Posterior vena cava (tissue), 2 donors: Measurements from ENCODE around the gene MAP10. TPM values are rescaled to one million over a fixed set of nuclear protein-coding genes. Genes with fewer than 3 reads are reported as not detected.

Source experiments
- DNase-seq: peaks from one replicate; pipeline ENCODE4 v3.0.0-alpha.2; 2020; ENCODE audit warnings: low spot score
- intact Hi-C, 2 donors: fragments of 100-400 bp; cut with DNase I; formaldehyde crosslinking; loops; one replicate each; pipeline versions ENCODE4 v1.14.1 to v1.14.2; 2022 to 2023
- total RNA-seq, 2 donors: library from RNA; stranded (reverse); fragmentation: NEBNext Ultra II Directional; extraction: Animal tissue kit (Norgen Biotek cat#: 25700); gene quantifications; one replicate each; pipeline ENCODE4 v1.2.1, GENCODE V29; 2021
- donor health status: DM: yes; HTN: yes; CAD: no.
- donor health status: DM: yes; HTN: yes; CAD: no.

Gene MAP10
- total RNA-seq, 2 donors from 2014 or later = 1.2 to 2.9 TPM

DNA sequence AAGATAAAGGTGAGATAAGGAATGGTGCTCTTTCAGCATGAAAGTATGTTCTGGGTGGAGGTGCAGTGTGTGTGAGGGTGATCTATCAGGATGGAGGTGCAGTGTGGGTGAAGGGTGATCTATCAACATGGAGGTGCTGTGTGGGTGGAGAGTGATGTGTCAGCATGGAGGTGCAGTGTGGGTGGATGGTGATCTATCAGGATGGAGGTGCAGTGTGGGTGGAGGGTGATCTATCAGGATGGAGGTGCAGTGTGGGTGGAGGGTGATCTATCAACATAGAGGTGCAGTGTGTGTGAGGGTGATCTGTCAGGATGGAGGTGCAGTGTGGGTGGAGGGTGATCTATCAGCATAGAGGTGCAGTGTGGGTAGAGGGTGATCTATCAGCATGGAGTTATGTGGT is 12.3 kb upstream of the MAP10 start:
- DNase-seq = no peak
- intact Hi-C loops = no loop called here

DNA sequence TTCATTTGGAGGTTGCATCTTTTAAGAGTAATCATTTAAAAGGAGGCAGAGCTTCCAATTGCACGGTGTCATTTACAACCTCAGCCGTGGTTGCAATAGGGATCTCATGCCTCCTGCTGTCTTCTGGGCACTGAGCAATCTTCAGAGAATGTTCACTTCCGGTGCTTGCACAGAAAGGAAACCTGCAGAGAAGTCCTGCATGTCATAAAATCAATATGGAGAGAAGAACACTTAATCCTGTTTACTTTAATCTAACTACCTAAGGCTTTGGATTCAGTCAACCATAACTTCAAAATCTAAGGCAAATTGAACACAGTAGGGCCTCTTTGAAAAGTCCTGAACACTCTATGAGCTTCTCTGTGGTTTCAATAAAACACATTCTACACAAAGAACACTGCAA is 11.3 kb upstream of the MAP10 start:
- intact Hi-C loops = no loop called here
- DNase-seq = no peak

DNA sequence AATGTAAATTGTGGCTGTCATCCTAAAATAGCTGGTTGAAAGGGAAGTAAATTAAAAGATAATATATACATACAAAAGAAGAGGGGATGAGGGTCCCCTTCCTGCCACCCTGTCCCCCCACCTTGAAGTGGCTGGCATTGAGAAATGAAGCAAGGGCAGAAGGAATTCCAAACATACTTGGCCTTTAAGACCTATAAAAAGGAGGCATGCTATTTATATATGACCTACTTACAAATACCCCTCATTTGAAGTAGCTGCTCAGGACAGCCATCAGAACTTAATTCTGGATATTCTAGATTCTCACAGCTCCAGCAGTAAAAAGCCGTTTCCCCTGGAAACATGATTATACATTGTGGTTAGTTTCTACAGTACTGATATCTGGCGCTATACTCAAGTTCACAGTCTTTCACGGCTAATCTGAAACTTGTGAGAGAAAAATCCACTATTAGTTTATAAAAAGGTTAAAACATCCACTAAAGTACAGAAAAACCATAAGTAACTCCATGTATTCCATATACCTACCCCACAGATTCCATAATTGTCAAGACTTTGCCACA is 9.6 kb upstream of the MAP10 start:
- intact Hi-C loops = no loop called here
- DNase-seq = no peak

DNA sequence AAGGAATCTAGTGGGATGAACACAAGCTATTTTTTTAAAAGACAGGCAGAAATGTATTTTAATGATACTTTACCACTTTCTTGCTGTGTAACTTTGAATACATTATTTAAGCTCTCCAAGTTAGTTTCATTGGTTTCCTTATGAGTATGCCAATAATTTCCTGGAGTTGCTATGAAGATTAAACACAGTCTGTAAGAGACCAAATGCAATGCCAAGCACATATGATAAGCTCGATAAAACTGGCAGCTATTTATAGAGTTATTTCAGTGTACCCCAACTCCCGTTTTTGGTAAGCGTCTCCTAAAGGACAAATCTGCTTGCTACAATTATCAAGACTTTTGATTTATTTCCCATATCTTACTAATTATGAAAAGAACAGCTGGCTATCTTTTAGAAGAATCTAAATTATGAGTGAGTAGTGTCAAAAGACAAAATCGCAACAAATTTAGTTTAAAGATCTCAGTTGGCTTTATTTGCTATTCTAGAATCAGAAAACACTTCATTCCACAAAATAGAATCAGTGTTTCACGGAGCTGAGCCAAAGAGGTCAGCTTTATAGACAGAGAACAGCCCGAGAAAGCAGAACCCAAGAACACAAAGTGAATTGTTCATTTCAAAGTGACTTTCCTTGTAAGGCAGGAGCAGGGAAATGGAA is 7.2 kb upstream of the MAP10 start:
- intact Hi-C loops = no loop called here
- no peak for DNase-seq

DNA sequence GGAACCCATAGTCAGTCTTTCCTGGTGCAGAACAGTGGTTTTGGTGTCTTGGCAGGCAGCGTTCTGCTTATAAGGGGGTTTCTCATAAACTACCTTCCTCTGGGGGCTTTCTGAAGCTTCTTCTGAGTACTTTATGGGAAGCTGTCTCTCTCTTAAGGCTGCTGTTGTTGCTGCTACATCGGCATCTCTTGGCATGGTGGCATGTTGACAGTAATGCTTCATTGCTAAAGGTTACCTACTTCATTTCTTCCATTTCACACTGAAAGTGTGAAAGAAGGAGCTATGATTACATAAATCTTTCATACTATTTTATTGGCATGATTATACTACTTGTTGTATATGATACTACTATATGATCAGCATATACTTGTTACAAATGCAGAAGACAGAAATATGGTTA is 6.3 kb upstream of the MAP10 start:
- no peak for DNase-seq
- intact Hi-C loops = no loop called here

DNA sequence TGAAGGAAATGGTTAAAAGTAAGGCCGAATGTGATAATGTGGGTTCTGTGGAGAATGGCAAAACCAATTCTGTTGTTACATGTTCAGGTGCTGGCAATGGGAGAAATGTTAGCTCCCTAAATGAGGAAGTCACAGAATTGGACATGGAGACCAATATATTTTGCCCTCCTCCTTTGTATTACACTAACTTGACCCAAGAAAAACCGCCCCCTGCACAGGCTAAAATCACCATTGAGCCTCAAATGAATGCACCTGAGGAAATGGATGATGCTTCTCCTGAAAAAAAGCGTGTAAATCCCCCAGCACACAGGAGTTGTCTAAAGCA is 932 bp downstream of the MAP10 start:
- intact Hi-C loops = no loop called here
- DNase-seq = no peak

DNA sequence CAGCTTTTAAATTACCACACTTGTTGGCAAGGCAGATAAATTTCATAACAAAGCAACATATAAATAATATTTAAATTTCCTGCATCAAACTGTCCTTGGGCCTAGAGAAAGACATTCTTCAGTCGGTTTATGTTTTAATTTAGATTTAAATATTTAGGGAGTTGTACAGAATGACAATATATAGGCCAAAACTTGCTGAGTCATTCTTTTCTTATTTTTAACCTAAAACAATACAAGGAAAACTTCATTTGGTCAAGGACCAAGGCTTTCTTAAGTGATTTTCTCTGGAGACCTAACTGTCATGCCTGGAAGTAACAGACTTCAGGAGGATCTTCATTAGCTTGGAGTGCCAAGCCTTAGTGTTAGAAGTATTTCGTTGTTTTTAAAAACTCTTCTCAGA is 5.6 kb downstream of the MAP10 start:
- no peak for DNase-seq
- intact Hi-C loops = no loop called here

DNA sequence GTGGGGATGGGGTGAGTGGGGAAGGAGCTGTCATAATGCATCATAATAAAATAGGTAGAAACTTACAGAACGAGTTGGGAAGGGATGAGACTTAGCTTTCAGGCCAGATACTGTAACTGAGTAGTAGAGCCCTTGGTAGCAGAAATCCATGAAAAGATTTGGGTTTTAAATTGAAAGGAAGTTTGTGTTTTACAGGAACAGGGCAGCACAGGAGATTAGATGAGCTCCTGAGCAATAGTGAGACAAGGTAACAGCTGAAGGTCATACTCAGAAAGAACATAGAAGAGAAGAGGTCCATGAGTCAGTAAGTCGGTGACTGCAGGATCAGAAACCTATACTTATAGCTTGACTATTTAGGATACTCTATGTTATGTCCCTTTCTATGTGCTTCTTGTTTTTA is 7.3 kb downstream of the MAP10 start:
- intact Hi-C loops = no loop called here
- no peak for DNase-seq

DNA sequence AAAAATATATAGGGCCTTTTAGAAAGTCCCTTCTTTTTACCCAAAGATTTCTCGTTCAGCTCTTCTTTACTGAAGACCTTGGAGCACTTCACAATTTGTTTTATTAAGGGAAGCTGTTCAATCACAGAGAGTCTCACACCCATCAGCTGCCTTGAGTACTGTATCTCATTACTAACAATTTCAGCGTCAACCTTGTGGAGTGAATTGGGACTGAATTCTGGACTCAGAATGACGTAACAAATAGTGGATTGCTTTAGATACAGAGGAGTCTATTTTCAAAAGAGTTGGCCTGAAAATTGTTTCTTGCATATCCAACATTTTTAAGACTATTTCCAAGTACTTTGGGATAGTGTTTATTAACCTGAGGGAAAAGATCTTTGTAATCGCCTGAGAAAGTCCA is 7.9 kb downstream of the MAP10 start:
- DNase-seq = no peak
- intact Hi-C loops = no loop called here

DNA sequence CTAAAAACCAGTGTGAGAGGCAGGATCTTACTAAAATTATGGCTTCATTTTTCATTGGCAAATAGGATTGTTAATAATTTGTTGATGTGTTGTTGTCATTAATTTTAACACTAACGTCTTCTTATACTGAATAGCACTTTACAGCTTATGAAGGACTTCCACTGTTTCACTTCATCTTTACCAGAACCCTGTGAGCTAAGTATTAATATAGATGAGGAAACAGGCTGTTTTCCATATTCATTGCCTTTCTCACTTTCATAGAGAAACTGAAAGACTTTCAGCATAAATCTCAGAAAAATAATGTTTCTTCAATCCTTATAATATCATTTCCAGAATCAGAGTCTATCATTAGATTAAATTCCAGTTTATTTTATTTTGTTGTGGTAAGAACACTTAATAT is 8.5 kb downstream of the MAP10 start:
- intact Hi-C loops = no loop called here
- DNase-seq = no peak

DNA sequence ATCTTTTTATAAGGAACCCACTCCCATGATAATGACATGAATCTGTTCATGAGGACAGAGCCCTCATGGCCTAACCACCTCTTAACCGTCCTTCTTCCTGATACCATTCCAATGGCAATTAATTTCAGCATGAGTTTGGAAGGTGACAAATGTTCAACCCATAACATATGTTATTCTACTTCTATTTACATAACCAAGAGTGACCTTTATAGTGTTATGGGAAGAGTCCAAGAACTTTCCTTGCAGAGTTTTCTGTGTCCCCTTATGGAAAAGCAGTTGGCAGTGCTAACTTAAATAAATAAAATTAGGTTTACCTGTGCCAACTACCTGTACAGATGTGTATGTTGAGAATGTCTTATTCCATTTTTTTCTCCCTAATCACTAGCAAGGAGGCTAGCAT is 11.1 kb downstream of the MAP10 start:
- intact Hi-C loops = no loop called here
- no peak for DNase-seq

DNA sequence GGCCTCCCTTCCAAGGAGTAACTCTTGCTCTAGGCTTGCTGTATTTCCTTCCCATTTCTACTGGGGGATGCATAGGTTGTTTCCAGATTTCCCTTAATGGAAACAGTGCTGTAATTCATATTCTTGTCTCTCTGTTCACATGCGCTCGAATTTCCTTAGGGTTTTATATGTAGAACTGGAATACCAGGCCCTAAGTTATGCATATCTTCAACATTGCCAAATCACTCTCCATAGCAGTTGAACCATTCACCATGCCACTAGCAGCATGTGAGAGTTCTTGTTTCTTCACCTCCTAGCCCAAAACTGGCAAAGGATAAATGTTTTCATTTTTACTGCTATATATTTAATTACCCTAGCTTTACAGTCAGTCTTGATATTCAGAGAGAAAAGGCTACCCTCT is 12.8 kb downstream of the MAP10 start:
- intact Hi-C loops = no loop called here
- DNase-seq = no peak

DNA sequence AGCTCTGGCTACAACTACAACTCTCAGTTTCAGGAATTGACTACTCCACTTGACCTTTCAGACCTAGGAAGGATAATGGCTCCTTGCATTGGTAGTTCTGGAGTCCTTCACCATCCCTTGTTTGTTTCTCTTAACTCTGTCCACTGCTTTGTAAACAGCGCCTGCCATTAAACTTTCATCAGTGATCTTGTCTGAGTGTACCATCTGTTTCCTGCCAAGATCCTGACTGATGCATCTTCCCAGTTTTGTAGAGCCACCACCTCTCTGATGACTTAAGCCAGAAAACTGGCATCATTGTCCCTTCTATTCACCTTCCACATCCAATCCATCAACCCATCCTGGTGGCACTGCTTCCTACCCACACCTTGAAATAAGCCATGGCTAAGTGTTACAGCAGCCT is 15.2 kb downstream of the MAP10 start:
- intact Hi-C loops = no loop called here
- no peak for DNase-seq

DNA sequence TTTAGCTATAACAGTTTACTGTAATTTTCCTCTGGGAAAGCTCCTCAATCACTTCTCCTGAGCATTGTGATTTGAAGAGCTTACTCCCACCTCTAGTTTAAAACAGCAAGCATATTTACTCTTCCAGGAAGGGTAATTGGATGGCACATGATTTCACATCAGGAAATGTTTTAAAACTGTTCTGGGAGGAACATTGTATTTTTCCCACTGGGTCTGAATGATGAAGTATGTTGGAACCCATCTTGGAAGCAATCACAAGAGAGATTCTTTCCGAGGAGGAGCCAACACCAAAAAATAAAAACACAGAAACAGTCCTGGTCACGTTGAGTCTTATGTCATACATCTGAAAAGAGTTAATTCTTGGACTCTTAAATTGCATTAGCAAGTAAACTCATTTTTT is 17.3 kb downstream of the MAP10 start:
- intact Hi-C loops = no loop called here
- DNase-seq = no peak

DNA sequence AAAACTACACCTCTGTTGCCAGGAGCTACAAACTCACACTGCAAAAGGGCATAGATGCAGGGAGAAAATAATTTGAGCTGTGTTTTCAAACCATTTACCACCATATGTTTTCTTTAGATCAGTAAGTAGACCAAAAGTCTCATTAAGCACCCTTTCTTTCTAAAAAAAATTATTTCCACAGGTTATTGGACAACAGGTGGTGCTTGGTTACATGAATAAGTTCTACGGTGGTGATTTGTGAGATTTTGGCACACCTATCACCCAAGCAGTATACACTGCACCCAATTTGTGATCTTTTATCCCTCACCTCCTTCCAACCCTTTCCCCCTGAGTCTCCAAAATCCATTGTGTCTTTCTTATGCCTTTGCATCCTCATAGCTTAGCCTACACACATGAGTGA is 21.1 kb downstream of the MAP10 start:
- DNase-seq = no peak

DNA sequence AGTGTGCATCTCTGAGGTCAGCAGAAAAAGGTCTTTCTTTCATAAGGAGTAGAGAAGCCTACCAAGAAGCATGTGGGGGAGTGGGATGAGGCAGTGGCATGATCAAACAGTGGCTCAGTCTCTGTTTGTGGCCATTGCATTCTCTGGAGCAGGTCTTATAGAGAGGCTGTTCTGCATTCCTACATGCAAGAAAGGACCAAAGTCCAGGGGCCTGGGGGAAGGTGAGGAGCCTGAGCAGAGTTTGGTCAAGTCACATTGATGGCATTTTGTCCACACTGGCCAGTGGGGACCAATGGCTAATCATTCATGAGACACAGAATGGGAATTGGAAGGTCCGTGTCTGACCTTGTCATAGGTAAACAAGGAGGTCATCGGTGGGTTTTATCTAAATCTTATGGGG is 25.4 kb downstream of the MAP10 start:
- no peak for DNase-seq
- intact Hi-C loops = no loop called here

More for the DNA sequence above, 21.1 kb downstream of the MAP10 start:
- intact Hi-C loops = no loop called here

DNA sequence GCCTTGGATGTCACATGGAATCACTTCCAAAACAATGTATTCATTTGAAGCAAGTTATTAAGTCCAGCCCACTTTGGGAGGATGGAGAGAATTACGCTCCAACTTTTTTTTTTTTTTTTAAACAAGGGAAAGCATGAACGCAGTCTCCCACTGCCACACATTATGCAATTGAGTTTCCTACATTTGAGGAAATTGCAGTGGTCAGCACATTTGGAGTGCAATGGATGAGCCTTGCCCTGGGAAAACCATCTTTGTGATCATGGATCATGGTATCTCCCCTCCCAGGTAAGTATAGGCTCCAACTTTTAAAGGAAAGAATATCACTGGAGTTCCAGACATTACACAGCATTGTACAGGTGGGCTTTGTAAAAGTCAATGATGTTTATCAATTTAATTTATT is 26.7 kb downstream of the MAP10 start:
- intact Hi-C loops = no loop called here
- no peak for DNase-seq

DNA sequence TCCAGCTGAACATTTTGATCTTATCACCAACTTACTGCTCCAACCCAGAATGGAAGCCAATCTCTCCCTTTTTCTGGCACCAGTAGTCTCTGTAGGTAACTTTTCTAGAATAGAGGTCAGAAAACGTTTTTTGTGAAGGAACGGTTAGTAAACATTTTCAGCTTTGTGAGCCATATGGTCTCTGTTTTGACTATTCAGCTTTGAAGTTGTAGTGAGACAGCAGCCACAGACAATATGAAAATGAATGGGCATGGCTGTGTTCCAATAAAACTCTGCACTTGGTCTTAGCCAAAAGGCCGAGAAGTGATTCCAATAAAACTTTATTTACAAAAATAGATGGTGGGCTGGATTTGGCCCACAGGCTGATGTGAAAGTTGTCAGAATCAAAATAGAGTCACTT is 28.9 kb downstream of the MAP10 start:
- no peak for DNase-seq
- intact Hi-C loops = no loop called here

DNA sequence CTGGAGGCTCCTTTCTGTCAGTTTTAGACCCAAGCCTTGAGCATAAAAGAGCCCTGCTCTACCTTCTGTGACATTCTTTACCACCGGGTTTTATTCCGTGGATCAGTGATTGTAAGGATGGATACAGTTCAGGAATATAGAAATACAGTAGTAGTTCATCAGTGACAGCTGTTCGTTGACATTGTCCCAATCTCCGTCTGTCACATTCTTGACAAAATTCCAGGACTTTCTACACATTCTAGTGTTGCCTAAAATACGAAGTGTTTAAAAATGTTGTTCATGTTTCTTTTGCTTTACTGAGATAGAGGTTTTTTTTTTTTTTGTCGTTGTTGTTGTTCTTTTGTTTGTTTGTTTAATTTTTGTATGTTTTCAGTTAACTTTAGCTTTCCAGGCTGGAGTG is 29.9 kb downstream of the MAP10 start:
- intact Hi-C loops = no loop called here
- no peak for DNase-seq

DNA sequence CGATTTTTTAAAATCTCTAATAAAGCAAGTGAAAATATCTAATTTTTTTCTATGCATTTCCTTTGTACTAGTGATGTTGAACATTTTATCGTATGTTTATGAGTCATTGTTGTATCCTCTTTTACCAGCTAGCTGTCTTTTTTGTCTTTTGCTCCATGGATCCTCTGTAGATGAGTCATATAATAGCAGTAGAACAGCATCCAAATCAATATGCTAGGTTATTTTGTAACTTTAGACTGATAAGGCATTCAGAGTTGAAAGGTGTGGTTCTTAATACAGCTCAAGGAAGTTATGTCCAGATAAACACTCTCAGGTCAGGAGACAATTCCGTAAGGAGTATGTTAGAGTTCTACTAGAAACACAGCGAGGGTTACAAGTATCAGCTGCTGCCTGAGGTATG is 31.9 kb downstream of the MAP10 start:
- DNase-seq = no peak
- intact Hi-C loops = no loop called here

DNA sequence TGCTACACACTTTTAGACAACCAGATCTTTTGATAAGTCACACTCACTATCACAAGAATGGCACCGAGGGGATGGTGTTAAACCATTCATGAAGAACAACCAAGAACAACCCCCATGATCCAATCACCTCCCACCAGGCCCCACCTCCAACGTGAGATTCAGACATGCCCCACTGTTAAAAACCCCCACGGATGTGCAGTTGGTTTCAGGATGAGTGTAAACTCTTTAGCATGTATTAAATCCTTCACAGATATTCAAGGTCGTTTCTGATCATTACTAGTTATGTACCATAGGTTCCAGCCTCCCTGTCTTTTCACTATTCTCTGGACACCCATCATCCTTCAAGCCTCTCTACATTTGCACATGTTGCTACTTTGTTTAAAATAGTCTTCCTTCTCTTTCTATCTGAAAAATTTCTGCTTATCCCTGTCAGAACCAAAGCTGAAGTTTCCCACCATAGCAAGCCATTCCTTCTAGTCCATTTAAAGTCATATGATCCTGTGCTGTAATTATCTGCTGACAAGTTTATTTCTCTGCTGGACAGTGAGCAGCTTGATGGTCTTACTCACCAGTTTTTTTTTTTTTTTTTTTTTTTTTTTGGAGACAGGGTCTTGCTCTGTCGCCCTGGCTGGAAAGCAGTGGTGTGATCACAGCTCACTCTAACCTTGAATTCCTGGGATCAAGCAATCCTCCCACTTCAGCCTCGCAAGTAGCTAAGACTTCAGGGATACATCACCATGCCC is 36.8 kb downstream of the MAP10 start:
- intact Hi-C loops = no loop called here

More for the DNA sequence above, 36.8 kb downstream of the MAP10 start:
- DNase-seq = no peak
